ENCODE results near the gene YIPF2. TPM values are rescaled to one million over a fixed set of nuclear protein-coding genes. Genes with fewer than 3 reads are reported as not detected.

YIPF2 gene
- total RNA-seq = 10 to 100 TPM; 23.4 to 34.3 TPM

DNA sequence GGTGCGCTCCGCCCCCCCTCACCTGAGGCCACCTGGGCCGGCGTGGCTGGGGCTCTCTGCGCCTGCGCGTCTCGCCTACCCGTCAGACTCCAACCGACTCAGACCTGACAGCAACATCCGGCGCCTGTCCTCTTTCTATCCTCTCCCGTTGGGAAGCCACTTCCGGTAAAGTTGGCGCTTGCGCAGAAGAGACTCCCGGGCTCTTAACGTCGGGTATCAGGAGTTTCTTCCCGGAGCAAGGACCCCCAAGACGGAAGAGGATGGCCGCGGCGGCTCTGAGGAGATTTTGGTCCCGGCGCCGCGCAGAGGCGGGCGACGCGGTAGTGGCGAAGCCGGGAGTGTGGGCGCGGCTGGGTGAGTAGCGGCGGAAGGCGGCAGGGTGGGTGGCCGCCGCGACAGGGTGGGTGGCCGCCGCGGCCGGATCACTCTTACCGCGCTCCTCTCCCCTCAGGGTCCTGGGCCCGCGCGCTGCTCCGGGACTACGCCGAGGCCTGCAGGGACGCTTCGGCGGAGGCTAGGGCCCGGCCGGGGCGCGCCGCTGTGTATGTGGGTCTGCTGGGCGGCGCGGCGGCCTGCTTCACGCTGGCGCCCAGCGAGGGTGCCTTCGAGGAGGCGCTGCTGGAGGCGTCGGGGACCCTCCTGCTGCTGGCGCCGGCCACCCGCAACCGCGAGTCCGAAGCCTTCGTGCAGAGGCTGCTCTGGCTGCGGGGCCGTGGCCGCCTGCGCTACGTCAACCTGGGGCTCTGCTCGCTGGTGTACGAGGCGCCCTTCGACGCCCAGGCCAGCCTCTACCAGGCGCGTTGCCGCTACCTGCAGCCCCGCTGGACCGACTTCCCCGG, at the start of gene YIPF2, which contains the start of gene TIMM29:
Gene YIPF2 (minus strand): TSS at position 77 of the 839 bp plus-strand sequence. CDS start 229 bp downstream, outside the sequence.
Gene TIMM29 (plus strand): TSS at position 249 of the 839 bp plus-strand sequence. CDS start 12 bp downstream, at position 261.
- H3K4me1 ChIP-seq = peaks cover 0 to 21% of the 10 kb centered on the region in 2 donors
- DNase-seq (ENCODE audit: low spot score) = peak; percentile 98
- peak within 1 kb of the TSS; percentile 68 to 99 for H3K4me3 ChIP-seq
- no peaks in the 10 kb centered on the region for H3K27me3 ChIP-seq
- H3K27ac ChIP-seq = peak within 1 kb of the TSS; percentile 87 to 95
- H3K36me3 ChIP-seq = peaks cover 9% of the 10 kb centered on the region
- TF ChIP-seq, protein P1, sequence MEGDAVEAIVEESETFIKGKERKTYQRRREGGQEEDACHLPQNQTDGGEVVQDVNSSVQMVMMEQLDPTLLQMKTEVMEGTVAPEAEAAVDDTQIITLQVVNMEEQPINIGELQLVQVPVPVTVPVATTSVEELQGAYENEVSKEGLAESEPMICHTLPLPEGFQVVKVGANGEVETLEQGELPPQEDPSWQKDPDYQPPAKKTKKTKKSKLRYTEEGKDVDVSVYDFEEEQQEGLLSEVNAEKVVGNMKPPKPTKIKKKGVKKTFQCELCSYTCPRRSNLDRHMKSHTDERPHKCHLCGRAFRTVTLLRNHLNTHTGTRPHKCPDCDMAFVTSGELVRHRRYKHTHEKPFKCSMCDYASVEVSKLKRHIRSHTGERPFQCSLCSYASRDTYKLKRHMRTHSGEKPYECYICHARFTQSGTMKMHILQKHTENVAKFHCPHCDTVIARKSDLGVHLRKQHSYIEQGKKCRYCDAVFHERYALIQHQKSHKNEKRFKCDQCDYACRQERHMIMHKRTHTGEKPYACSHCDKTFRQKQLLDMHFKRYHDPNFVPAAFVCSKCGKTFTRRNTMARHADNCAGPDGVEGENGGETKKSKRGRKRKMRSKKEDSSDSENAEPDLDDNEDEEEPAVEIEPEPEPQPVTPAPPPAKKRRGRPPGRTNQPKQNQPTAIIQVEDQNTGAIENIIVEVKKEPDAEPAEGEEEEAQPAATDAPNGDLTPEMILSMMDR (IDR thresholded peaks at IDR 0.05) = peak in 1 of 2 donors; percentile 4
- no peaks in the 10 kb centered on the region for H3K9me3 ChIP-seq

DNA sequence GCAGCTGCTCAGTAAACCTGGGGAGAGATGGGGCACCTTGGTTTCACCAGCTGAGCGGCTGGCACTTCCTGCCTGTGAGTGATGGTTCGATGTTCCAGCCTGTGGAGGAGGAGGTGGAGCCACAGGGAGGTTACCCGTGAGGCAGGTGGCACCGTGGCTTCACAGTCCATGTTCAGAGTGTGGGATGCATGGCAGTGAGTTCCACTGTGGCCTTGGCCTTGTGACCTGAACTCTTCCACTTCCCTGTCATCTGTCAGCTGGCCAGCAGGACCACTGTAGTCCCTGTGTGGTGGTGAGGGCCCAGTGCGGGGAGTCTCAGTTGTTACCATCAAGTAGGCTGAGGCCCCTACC, 49.3 kb upstream of the YIPF2 start:
- Histone ChIP-seq H3K9me3 (no peaks in the 10 kb centered on the region), H3K27ac (no peak overlapping the region), H3K4me1 (peaks cover 0 to 30% of the 10 kb centered on the region in 2 donors), H3K27me3 (no peaks in the 10 kb centered on the region), H3K36me3 (no peaks in the 10 kb centered on the region), H3K4me3 (no peak overlapping the region)
- DNase-seq (ENCODE audit: low spot score) = no peak
- TF ChIP-seq, protein P1 (IDR thresholded peaks at IDR 0.05) = no peak

DNA sequence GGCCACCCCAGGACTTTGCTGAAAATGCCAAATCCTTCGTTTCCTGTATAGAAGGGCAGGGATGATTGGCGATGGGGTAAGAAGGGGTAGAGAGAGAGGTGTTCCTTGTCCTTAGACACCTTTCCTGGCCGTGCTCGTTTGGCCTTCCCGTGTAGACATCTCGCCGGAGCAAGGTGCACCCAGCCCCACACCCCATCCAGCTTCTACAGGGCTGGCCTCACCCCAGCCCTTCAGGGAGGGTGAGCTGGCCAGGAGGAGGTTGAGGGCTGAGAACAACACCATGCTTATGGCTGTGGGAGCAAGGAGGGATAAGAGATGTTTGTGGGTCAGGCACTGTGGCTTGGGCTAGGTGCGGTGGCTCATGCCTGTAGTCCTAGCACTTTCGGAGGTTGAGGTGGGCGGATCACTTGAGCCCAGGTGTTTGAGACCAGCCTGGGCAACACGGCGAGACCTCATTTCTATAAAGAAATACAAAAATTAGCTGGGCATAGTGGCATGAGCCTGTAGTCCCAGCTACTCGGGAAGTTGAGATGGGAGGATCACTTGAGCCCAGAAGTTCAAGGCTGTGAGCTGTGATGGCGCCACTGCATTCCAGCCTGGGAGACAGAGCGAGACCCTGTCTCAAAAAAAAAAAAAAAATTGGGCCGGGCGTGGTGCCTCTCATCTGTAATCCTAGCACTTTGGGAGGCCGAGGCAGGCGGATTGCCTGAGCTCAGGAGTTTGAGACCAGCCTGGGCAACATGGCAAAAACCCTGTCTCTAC, 47.9 kb upstream of the YIPF2 start:
- DNase-seq (ENCODE audit: low spot score) = no peak
- Histone ChIP-seq H3K4me3 (no peak overlapping the region), H3K4me1 (peaks cover 0 to 30% of the 10 kb centered on the region in 2 donors), H3K36me3 (no peaks in the 10 kb centered on the region), H3K9me3 (no peaks in the 10 kb centered on the region), H3K27ac (peak overlapping the region; percentile 57 to 66), H3K27me3 (no peaks in the 10 kb centered on the region)
- TF ChIP-seq, protein P1 (IDR thresholded peaks at IDR 0.05) = no peak

DNA sequence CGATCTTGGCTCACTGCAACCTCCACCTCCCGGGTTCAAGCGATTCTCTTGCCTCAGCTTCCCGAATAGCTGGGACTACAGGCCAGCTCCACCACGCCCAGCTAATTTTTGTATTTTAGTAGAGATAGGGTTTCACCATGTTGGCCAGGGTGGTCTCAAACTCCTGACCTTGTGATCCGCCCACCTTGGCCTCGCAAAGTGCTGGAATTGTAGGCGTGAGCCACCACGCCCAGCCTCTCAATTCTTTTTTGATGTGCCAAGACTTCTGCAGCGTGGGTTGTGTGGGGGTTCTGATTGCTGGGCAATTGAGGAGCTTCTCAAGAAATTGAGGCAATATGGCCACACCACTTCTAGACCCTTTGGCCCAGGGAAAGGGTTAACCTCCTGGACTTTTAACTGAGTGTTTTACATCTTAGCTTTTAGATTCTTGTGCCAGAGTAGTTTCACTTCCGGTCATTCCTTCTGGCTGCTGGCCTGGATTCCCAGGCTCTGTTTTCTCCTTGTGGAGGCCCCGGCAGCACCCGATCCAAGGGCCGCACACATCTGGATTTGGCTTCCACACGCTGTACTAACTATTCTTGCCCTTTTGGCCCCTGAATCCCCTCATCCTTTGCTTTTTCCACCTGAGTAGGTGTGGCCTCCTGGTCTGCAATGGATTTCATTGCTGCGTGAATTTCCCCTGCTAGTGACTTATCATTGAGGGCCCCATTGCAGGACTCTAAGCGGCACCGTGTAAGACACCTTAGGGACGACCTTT, 47.1 kb upstream of the YIPF2 start:
- H3K4me3 ChIP-seq = no peak overlapping the region
- DNase-seq (ENCODE audit: low spot score) = peak; percentile 64

More for the DNA sequence above, 47.1 kb upstream of the YIPF2 start:
- no peaks in the 10 kb centered on the region for H3K36me3 ChIP-seq
- H3K4me1 ChIP-seq = peaks cover 0 to 30% of the 10 kb centered on the region in 2 donors
- TF ChIP-seq, protein P1 (IDR thresholded peaks at IDR 0.05) = no peak
- H3K27ac ChIP-seq = peak overlapping the region; percentile 57 to 66
- H3K27me3 ChIP-seq = no peaks in the 10 kb centered on the region
- no peaks in the 10 kb centered on the region for H3K9me3 ChIP-seq

Measured in right atrium auricular region (tissue), 2 donors.